ENCODE data around the gene CRYL1.

DNA sequence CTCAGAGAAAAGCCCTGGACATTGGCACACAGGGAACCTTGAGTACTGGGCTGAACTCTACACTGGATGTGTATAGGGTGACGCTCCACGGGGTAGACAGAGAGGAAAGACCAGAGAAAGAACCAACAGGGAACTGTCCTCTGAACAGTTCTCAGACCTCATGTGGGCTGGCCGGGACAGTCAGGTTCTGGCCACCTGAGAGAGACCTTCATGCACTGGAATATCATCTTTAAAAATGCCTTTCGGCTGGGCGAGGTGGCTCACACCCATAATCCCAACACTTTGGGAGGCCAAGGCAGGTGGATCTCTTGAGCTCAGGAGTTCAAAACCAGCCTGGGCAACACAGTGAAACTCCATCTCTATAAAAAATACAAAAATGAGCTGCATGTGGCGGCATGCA is 149.8 kb downstream of the CRYL1 start:
- TF ChIP-seq, protein P1, sequence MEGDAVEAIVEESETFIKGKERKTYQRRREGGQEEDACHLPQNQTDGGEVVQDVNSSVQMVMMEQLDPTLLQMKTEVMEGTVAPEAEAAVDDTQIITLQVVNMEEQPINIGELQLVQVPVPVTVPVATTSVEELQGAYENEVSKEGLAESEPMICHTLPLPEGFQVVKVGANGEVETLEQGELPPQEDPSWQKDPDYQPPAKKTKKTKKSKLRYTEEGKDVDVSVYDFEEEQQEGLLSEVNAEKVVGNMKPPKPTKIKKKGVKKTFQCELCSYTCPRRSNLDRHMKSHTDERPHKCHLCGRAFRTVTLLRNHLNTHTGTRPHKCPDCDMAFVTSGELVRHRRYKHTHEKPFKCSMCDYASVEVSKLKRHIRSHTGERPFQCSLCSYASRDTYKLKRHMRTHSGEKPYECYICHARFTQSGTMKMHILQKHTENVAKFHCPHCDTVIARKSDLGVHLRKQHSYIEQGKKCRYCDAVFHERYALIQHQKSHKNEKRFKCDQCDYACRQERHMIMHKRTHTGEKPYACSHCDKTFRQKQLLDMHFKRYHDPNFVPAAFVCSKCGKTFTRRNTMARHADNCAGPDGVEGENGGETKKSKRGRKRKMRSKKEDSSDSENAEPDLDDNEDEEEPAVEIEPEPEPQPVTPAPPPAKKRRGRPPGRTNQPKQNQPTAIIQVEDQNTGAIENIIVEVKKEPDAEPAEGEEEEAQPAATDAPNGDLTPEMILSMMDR (IDR thresholded peaks at IDR 0.05; ENCODE audit: insufficient read depth, low read length, poor library complexity, severe bottlenecking): no peak
- no peak for TF ChIP-seq EZH2phosphoT487 (conservative IDR thresholded peaks at IDR 0.05; ENCODE audit: low read length)

Data from SU-DHL-6 (cell line).